IMR-90 (cell line): ENCODE measurements around the gene ADAM15. TPM values are rescaled to one million over a fixed set of nuclear protein-coding genes. Genes with fewer than 3 reads are reported as not detected.

Source experiments
- ATAC-seq: fragments of 200-7000 bp; cut with Tn5 transposase; 2 replicates; pipeline ENCODE4 v1.9.1; 2020; ENCODE audit warnings: low read depth, mild to moderate bottlenecking, moderate library complexity
- BruUV-seq: library from RNA; stranded (reverse); fragments of 400-500 nt; replicated peaks from 2 replicates; lab custom pipeline; 2021; lab: Mats Ljungman, UMichigan
- CTCF ChIA-PET: fragments of 300-600 bp; formaldehyde crosslinking; extraction: SDS; loops from one replicate; lab custom pipeline; 2021; ENCODE audit warnings: antibody characterized with exemption; lab: Yijun Ruan, JAX
- POLR2A ChIA-PET: fragments of 300-600 bp; sonication (Branson Sonifier 250); formaldehyde crosslinking; loops from one replicate; lab custom pipeline; 2022; ENCODE audit warnings: antibody characterized with exemption; ENCODE audit not compliant: unreplicated experiment; lab: Charles Lee
- DNase-seq: peaks from one replicate; pipeline ENCODE4 v3.0.0; 2013
- H2AFZ ChIP-seq: replicated peaks from 2 replicates; pipeline ENCODE3; 2013; ENCODE audit warnings: low read length, mild to moderate bottlenecking; ENCODE audit not compliant: poor library complexity
- H2AK5ac ChIP-seq: 2 replicates; pipeline ENCODE4 v1.6.1; 2013; ENCODE audit warnings: low read depth, low read length, inconsistent platforms
- H2AK9ac ChIP-seq: replicated peaks from 2 replicates; pipeline ENCODE3; 2013; ENCODE audit warnings: mild to moderate bottlenecking, low read depth, low read length, moderate library complexity; ENCODE audit not compliant: poor library complexity
- H2BK120ac ChIP-seq: 2 replicates; pipeline ENCODE4 v1.6.1; 2013; ENCODE audit warnings: low read depth, low read length, inconsistent platforms
- H2BK15ac ChIP-seq: 3 replicates; pipeline ENCODE4 v1.6.1; 2013; ENCODE audit warnings: low read depth, low read length, inconsistent platforms
- H2BK20ac ChIP-seq: 2 replicates; pipeline ENCODE4 v1.6.1; 2013; ENCODE audit warnings: low read depth, mild to moderate bottlenecking, inconsistent platforms, low read length, moderate library complexity
- H2BK5ac ChIP-seq: 2 replicates; pipeline ENCODE4 v1.6.1; 2013; ENCODE audit warnings: mild to moderate bottlenecking, low read depth, low read length, inconsistent platforms; ENCODE audit not compliant: poor library complexity, severe bottlenecking
- H3K14ac ChIP-seq: replicated peaks from 2 replicates; pipeline ENCODE4 v1.6.1; 2013; ENCODE audit warnings: low read depth, low read length, inconsistent platforms
- H3K18ac ChIP-seq: 2 replicates; pipeline ENCODE4 v1.6.1; 2013; ENCODE audit warnings: low read depth, low read length, control low read depth
- H3K23ac ChIP-seq: 2 replicates; pipeline ENCODE4 v1.6.1; 2013; ENCODE audit warnings: low read depth, low read length, inconsistent platforms
- H3K27ac ChIP-seq: 2 replicates; pipeline ENCODE4 v1.5.1; 2013; ENCODE audit warnings: mild to moderate bottlenecking, control low read depth, low read length; ENCODE audit not compliant: insufficient read depth
- H3K27me3 ChIP-seq: 2 replicates; pipeline ENCODE4 v1.6.1; 2013; ENCODE audit warnings: low read length; ENCODE audit not compliant: control insufficient read depth, insufficient read depth
- H3K36me3 ChIP-seq: 2 replicates; pipeline ENCODE4 v1.6.1; 2013; ENCODE audit warnings: low read length, mixed read lengths; ENCODE audit not compliant: control insufficient read depth, insufficient read depth
- H3K4ac ChIP-seq: 2 replicates; pipeline ENCODE4 v1.6.1; 2013; ENCODE audit warnings: low read depth, low read length, inconsistent platforms
- H3K4me1 ChIP-seq: 2 replicates; pipeline ENCODE4 v1.6.1; 2013; ENCODE audit warnings: low read length, mixed read lengths; ENCODE audit not compliant: control insufficient read depth, insufficient read depth
- H3K4me2 ChIP-seq: 2 replicates; pipeline ENCODE4 v1.6.1; 2013; ENCODE audit warnings: low read depth, mild to moderate bottlenecking, control low read depth, low read length, moderate library complexity
- H3K4me3 ChIP-seq: 2 replicates; pipeline ENCODE4 v1.5.1; 2013; ENCODE audit warnings: low read depth, mild to moderate bottlenecking, control low read depth, low read length, moderate library complexity; ENCODE audit not compliant: insufficient read depth
- H3K56ac ChIP-seq: 2 replicates; pipeline ENCODE4 v1.6.1; 2013; ENCODE audit warnings: low read length, inconsistent platforms; ENCODE audit not compliant: insufficient read depth; ENCODE audit errors: extremely low read depth
- H3K79me1 ChIP-seq, 2 experiments: 2 replicates each; pipeline ENCODE4 v1.6.1; 2013; ENCODE audit warnings: low read length in 2 of 2, inconsistent platforms in 1 of 2, low read depth in 1 of 2
- H3K9ac ChIP-seq: 2 replicates; pipeline ENCODE4 v1.6.1; 2013; ENCODE audit warnings: low read depth, low read length, control low read depth
- H3K9me1 ChIP-seq: 2 replicates; pipeline ENCODE4 v1.6.1; 2013; ENCODE audit warnings: low read length, inconsistent platforms; ENCODE audit not compliant: insufficient read depth
- H3K9me3 ChIP-seq: 2 replicates; pipeline ENCODE4 v1.6.1; 2013; ENCODE audit warnings: low read length; ENCODE audit not compliant: control insufficient read depth, insufficient read depth
- H4K20me1 ChIP-seq: 2 replicates; pipeline ENCODE4 v1.6.1; 2013; ENCODE audit warnings: low read length, inconsistent platforms; ENCODE audit not compliant: insufficient read depth
- H4K5ac ChIP-seq: 2 replicates; pipeline ENCODE4 v1.6.1; 2013; ENCODE audit warnings: mild to moderate bottlenecking, low read depth, low read length, control low read depth
- H4K8ac ChIP-seq, 2 experiments: 2 replicates each; pipeline ENCODE4 v1.6.1; 2013; ENCODE audit warnings: low read depth in 2 of 2, low read length in 2 of 2, control low read depth in 1 of 2, inconsistent platforms in 1 of 2
- H4K91ac ChIP-seq: 2 replicates; pipeline ENCODE4 v1.6.1; 2013; ENCODE audit warnings: low read depth, low read length, inconsistent platforms; ENCODE audit not compliant: insufficient read depth
- CEBPB ChIP-seq: IDR thresholded peaks from 2 replicates; pipeline ENCODE4 v1.6.1; 2012; ENCODE audit warnings: low read depth, low read length, improper control_type of control experiment
- CHD1 ChIP-seq: IDR thresholded peaks from 2 replicates; pipeline ENCODE4 v1.6.1; 2012; ENCODE audit warnings: low read depth, low read length, improper control_type of control experiment
- ELK1 ChIP-seq: fragments of 150-350 bp; IDR thresholded peaks from 2 replicates; pipeline ENCODE4 v1.6.1; 2016; ENCODE audit warnings: low read depth, mild to moderate bottlenecking, low read length, moderate library complexity, borderline replicate concordance
- FOS ChIP-seq: fragments of 150-350 bp; IDR thresholded peaks from 2 replicates; pipeline ENCODE4 v1.6.1; 2016; ENCODE audit warnings: low read depth, low read length
- MAFK ChIP-seq: IDR thresholded peaks from 2 replicates; pipeline ENCODE4 v1.6.1; 2012; ENCODE audit warnings: low read depth, low read length, improper control_type of control experiment
- MAZ ChIP-seq: IDR thresholded peaks from 2 replicates; pipeline ENCODE4 v1.6.1; 2012; ENCODE audit warnings: low read depth, mild to moderate bottlenecking, low read length, improper control_type of control experiment, moderate library complexity, borderline replicate concordance
- MXI1 ChIP-seq: IDR thresholded peaks from 2 replicates; pipeline ENCODE4 v1.6.1; 2012; ENCODE audit warnings: low read depth, mild to moderate bottlenecking, low read length, moderate library complexity, borderline replicate concordance
- RAD21 ChIP-seq: IDR thresholded peaks from 2 replicates; pipeline ENCODE4 v1.6.1; 2012; ENCODE audit warnings: low read length, improper control_type of control experiment
- SMC3 ChIP-seq: fragments of 150-350 bp; IDR thresholded peaks from 2 replicates; pipeline ENCODE4 v1.6.1; 2016; ENCODE audit warnings: low read depth, mild to moderate bottlenecking, antibody characterized with exemption, low read length, moderate library complexity
- WGBS, 2 experiments: methylation state at CpG; one replicate each; pipeline versions ENCODE4 v1.1.5 to v1.1.7; 2013; ENCODE audit warnings: missing lambda C conversion rate in 2 of 2; ENCODE audit not compliant: insufficient read length in 1 of 2; ENCODE audit errors: extremely low coverage in 2 of 2; 5-methylcytosine and 5-hydroxymethylcytosine counted together
- dilution Hi-C: fragments of 300-500 bp; cut with HindIII; formaldehyde crosslinking; loops from one replicate; pipeline ENCODE4 v1.14.3; 2018; ENCODE audit warnings: low sequenced_read_pairs; ENCODE audit not compliant: unreplicated experiment
- in situ Hi-C: fragments of 300-500 bp; cut with MboI; formaldehyde crosslinking; loops from 3 replicates; pipeline ENCODE4 v1.14.3; 2019; ENCODE audit warnings: low sequenced_read_pairs, inconsistent platforms, mixed read lengths
- intact Hi-C: fragments of 100-400 bp; cut with micrococcal nuclease; formaldehyde crosslinking; loops from 2 replicates; pipeline ENCODE4 v1.10.0; 2022
- polyA plus RNA-seq, 3 experiments: library from polyadenylated mRNA; depleted of rRNA; stranded (reverse); fragments of >200 nt; gene quantifications; 2 replicates each; pipeline ENCODE4 v1.2.3, GENCODE V29; 2012; ENCODE audit warnings: low replicate concordance in 1 of 3
- total RNA-seq: library from RNA; depleted of rRNA; stranded (reverse); fragments of >200 nt; gene quantifications from 2 replicates; pipeline ENCODE4 v1.2.3, GENCODE V29; 2012
- TF ChIP-seq, protein P1 (sequence below): conservative IDR thresholded peaks from 2 replicates; pipeline ENCODE4 v1.5.1; 2012; ENCODE audit warnings: mild to moderate bottlenecking, low read depth, low read length, improper control_type of control experiment

The ADAM15 gene
- total and polyA plus RNA-seq, 2 of the 4 experiments (the other 2 are of a cell fraction) = 25.6 to 52.4 TPM

DNA sequence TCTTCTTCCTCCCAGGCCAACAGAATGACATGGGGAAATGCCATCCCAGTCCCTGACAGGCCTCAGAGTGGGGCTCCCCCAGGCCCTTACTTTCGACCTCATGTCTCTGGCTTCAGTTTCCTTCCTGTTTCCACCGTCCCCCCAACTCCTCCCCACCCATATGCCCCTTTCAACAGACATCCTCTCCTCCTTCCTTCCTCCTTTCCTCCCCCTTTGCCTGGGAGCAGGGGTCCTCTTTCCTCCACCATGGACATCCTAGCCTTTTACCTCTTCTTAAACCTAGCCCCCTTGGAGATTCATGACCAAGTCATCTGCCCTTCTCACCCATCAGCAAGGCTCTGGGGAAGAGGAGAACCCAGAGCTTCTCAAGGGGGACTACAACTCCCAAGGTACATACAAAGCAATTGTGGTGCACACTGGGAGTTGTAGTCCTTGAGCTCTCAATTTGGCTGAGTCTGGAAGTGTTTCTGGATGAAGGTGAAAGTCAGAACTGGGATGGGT, 44.5 kb upstream of the ADAM15 start:
- H3K4me3 ChIP-seq = no peak overlapping the region
- peaks cover 9% of the 10 kb centered on the region; the same call in 1 of the 2 replicates for H4K20me1 ChIP-seq
- ATAC-seq (no peak), DNase-seq (no peak)
- H2BK120ac ChIP-seq = no peak overlapping the region
- intact Hi-C loops (no loop called here), dilution Hi-C loops (no loop called here), in situ Hi-C loops (no loop called here)
- no peaks in the 10 kb centered on the region for H3K9me3 ChIP-seq
- BruUV-seq = no TSS peak
- H3K14ac ChIP-seq = no peak overlapping the region
- no peak overlapping the region for H4K91ac ChIP-seq
- no peak overlapping the region for H3K18ac ChIP-seq
- no peak overlapping the region for H3K56ac ChIP-seq
- H3K79me1 ChIP-seq = peaks cover 14 to 60% of the 10 kb centered on the region in 2 experiments
- no peak overlapping the region for H2AFZ ChIP-seq
- H4K5ac ChIP-seq = no peak overlapping the region
- 67% methylated on average over 2 of the region's 2 CpGs; no CpG with 5 or more reads in 1 of the 2 experiments for WGBS, 2 experiments
- no peak overlapping the region for H2BK20ac ChIP-seq
- no peak overlapping the region for H2AK9ac ChIP-seq
- no peaks in the 10 kb centered on the region for H3K27me3 ChIP-seq
- CTCF ChIA-PET = interaction anchor here (1.1 kb wide), 1 partner anchor 11 kb away, joined by 4 read pairs; no protein-coding TSS in a partner anchor
- no peak overlapping the region; the same call in 1 of the 2 replicates for H2AK5ac ChIP-seq
- H3K27ac ChIP-seq = no peak overlapping the region
- POLR2A ChIA-PET = interaction anchor here (0.6 kb wide), 1 partner anchor 10 kb away, joined by 14 read pairs; no protein-coding TSS in a partner anchor
- peaks cover 2% of the 10 kb centered on the region for H3K36me3 ChIP-seq
- H2BK5ac ChIP-seq = no peak overlapping the region
- no peak overlapping the region for H2BK15ac ChIP-seq
- H3K4me2 ChIP-seq = no peak overlapping the region
- TF ChIP-seq MAFK (no peak), SMC3 (no peak), MAZ (no peak), CEBPB (no peak), ELK1 (no peak), RAD21 (no peak), FOS (no peak), CHD1 (no peak), MXI1 (no peak)
- TF ChIP-seq, protein P1, sequence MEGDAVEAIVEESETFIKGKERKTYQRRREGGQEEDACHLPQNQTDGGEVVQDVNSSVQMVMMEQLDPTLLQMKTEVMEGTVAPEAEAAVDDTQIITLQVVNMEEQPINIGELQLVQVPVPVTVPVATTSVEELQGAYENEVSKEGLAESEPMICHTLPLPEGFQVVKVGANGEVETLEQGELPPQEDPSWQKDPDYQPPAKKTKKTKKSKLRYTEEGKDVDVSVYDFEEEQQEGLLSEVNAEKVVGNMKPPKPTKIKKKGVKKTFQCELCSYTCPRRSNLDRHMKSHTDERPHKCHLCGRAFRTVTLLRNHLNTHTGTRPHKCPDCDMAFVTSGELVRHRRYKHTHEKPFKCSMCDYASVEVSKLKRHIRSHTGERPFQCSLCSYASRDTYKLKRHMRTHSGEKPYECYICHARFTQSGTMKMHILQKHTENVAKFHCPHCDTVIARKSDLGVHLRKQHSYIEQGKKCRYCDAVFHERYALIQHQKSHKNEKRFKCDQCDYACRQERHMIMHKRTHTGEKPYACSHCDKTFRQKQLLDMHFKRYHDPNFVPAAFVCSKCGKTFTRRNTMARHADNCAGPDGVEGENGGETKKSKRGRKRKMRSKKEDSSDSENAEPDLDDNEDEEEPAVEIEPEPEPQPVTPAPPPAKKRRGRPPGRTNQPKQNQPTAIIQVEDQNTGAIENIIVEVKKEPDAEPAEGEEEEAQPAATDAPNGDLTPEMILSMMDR = no peak
- H3K4me1 ChIP-seq = peaks cover 13% of the 10 kb centered on the region
- H3K4ac ChIP-seq = no peak overlapping the region
- no peak overlapping the region for H4K8ac ChIP-seq
- H3K9ac ChIP-seq = no peak overlapping the region
- no peak overlapping the region for H3K23ac ChIP-seq
- H3K9me1 ChIP-seq = peaks cover 12% of the 10 kb centered on the region
